ENCODE results near the gene ELP4. TPM values are rescaled to one million over a fixed set of nuclear protein-coding genes. Genes with fewer than 3 reads are reported as not detected.
"Not testable (repeated sequence)": the region's sequence is repeated elsewhere in the genome, so short reads cannot be mapped to it uniquely, and the experiment has no call there.

ELP4 gene
- total and polyA plus RNA-seq, 11 donors, result 8.5 to 20.7 (median 14.1) TPM

DNA sequence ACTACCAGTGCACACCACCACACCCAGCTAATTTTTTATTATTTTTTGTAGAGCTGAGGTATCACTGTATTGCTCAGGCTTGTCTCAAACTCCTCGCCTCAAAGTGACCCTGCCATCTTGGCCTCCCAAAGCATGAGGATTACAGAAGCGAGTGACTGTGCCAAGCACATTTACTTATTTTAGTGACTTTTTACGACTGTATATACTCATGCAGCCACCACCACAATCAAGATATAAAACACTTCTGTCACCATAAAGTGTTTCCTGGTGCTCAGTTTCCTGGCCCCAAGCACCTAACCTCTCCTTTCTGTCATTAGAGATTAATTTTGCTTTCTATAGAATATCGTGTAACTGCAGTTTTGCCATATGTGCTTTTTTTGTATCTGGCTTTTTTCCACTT, 25.9 kb downstream of the ELP4 start:
- peaks cover 0 to 17% (median 6%) of the 10 kb centered on the region in 9 donors for H3K36me3 ChIP-seq
- DNase-seq (no peak), ATAC-seq (no peak)
- WGBS, 4 donors, result 92 to 96% (median 94%) methylated on average over 4 of the region's 4 CpGs
- no peaks in the 10 kb centered on the region for H3K4me1 ChIP-seq
- H3K27ac ChIP-seq, result no peak overlapping the region
- TF ChIP-seq, protein P1, sequence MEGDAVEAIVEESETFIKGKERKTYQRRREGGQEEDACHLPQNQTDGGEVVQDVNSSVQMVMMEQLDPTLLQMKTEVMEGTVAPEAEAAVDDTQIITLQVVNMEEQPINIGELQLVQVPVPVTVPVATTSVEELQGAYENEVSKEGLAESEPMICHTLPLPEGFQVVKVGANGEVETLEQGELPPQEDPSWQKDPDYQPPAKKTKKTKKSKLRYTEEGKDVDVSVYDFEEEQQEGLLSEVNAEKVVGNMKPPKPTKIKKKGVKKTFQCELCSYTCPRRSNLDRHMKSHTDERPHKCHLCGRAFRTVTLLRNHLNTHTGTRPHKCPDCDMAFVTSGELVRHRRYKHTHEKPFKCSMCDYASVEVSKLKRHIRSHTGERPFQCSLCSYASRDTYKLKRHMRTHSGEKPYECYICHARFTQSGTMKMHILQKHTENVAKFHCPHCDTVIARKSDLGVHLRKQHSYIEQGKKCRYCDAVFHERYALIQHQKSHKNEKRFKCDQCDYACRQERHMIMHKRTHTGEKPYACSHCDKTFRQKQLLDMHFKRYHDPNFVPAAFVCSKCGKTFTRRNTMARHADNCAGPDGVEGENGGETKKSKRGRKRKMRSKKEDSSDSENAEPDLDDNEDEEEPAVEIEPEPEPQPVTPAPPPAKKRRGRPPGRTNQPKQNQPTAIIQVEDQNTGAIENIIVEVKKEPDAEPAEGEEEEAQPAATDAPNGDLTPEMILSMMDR (IDR thresholded peaks at IDR 0.05), result no peak
- TF ChIP-seq POLR2A (IDR thresholded peaks at IDR 0.05), result no peak
- no peaks in the 10 kb centered on the region for H3K27me3 ChIP-seq
- intact Hi-C loops (cut with DNase I), result no loop called here
- H3K9me3 ChIP-seq, result no peaks in the 10 kb centered on the region
- H3K4me3 ChIP-seq, result no peak overlapping the region

DNA sequence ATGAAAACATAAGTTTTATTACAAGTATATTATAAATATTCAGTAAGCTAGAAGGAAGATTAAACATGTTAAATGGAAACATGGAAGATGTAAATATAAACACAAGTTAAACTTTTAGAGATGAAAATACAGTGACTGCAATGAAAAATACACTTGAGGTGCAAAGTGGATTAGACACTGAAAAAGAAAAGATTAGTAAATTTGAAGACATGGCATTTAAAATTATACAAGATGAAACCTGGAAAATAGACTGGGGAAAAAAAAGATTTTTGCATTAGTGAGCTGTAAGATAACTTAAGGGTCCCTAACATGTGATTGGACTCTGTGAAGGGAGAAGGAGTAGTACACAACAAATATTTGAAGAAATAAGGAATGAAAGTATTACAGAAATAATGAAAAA, 33.3 kb downstream of the ELP4 start:
- no peaks in the 10 kb centered on the region for H3K27me3 ChIP-seq
- TF ChIP-seq POLR2A (IDR thresholded peaks at IDR 0.05), result no peak
- TF ChIP-seq, protein P1 (IDR thresholded peaks at IDR 0.05), result no peak
- H3K9me3 ChIP-seq, result no peaks in the 10 kb centered on the region
- H3K4me3 ChIP-seq, result no peak overlapping the region
- DNase-seq (no peak), ATAC-seq (no peak)
- H3K4me1 ChIP-seq, result no peaks in the 10 kb centered on the region
- intact Hi-C loops (cut with DNase I), result no loop called here
- H3K27ac ChIP-seq, result no peak overlapping the region
- H3K36me3 ChIP-seq, result peaks cover 0 to 42% (median 15%) of the 10 kb centered on the region in 9 donors

DNA sequence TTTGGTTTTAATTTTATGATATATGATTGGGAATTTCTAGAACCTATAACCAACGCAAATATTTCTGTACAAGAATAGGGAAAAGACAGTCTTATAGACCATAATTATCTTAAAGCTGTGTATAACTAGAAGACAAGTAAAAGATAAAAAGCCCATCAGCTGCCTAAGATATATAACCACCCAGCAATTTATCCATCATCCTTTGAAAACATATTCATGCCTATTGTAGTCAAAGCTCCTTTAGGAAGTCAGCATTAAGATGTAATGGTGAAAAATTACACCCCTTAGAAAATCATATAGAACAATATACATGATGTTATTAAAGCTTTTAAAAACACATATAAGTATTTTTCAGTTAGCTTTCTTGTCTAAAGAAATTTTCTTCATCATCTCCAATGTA, 46.4 kb downstream of the ELP4 start:
- ATAC-seq (no peak), DNase-seq (no peak)
- intact Hi-C loops (cut with DNase I), result no loop called here
- H3K27me3 ChIP-seq, result no peaks in the 10 kb centered on the region
- H3K4me3 ChIP-seq, result no peak overlapping the region
- peaks cover 0 to 11% (median 8%) of the 10 kb centered on the region in 12 donors for H3K4me1 ChIP-seq
- H3K27ac ChIP-seq, result no peak overlapping the region
- H3K36me3 ChIP-seq, result no peaks in the 10 kb centered on the region
- TF ChIP-seq POLR2A (IDR thresholded peaks at IDR 0.05), result no peak
- TF ChIP-seq, protein P1 (IDR thresholded peaks at IDR 0.05), result no peak
- no peaks in the 10 kb centered on the region for H3K9me3 ChIP-seq
- 95 to 98% (median 98%) methylated on average over 1 of the region's 1 CpG for WGBS, 4 donors

- DNase-seq, result no peak
- Histone ChIP-seq H3K9me3 (no peaks in the 10 kb centered on the region), H3K27me3 (no peaks in the 10 kb centered on the region), H3K27ac (no peak overlapping the region), H3K4me1 (peaks cover 0 to 11% (median 8%) of the 10 kb centered on the region in 12 donors), H3K4me3 (no peak overlapping the region), H3K36me3 (no peaks in the 10 kb centered on the region)
- no peak for ATAC-seq
- no peak for TF ChIP-seq POLR2A (IDR thresholded peaks at IDR 0.05)
- 10 to 30% (median 17%) methylated on average over 2 of the region's 2 CpGs for WGBS, 4 donors
- intact Hi-C loops (cut with DNase I), result no loop called here
These were observed 48.4 kb downstream of the ELP4 start for GRCh38 chr11:31558001-31558400.

DNA sequence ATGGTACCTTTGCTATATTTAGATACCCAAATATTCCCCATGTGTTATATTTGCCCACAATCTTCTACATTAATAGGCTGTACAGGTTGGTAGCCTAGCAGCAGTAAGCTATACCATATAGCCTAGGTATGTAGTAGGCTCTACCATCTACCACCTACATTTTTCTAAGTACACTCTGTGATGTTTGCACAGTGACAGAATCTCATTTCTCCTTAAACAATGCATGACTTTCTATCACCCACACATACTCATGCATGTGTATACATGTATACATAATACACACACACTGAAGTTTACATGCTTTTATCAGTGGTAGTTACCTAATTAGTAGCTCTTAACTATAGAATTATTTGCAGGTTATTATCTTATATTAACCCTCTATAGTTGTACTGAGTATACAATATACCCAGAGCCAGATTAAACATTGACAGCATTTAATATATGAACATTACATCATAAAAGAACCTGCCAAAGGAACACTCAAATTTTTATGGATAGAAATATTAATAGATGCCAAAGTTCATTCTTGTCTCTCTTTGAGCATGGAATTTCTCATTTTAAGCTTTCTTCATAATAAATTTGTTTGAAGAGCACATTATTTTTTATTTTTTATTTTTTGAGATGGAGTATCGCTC, 51.4 kb downstream of the ELP4 start:
- ATAC-seq (no peak), DNase-seq (no peak)
- Histone ChIP-seq H3K36me3 (no peaks in the 10 kb centered on the region), H3K4me1 (peaks cover 0 to 11% (median 8%) of the 10 kb centered on the region in 12 donors), H3K27me3 (no peaks in the 10 kb centered on the region), H3K27ac (no peak overlapping the region), H3K9me3 (peaks cover 0 to 8% (median 0%) of the 10 kb centered on the region in 12 donors), H3K4me3 (no peak overlapping the region)
- intact Hi-C loops (cut with DNase I), result no loop called here
- 94 to 100% (median 100%) methylated on average over 1 of the region's 1 CpG for WGBS, 4 donors
- TF ChIP-seq, protein P1 (IDR thresholded peaks at IDR 0.05), result no peak
- TF ChIP-seq POLR2A (IDR thresholded peaks at IDR 0.05), result no peak

- H3K27ac ChIP-seq; DNase-seq; H3K4me3 ChIP-seq; ATAC-seq; intact Hi-C loops (cut with DNase I); H3K36me3 ChIP-seq; H3K27me3 ChIP-seq; H3K4me1 ChIP-seq: not testable (repeated sequence)
- H3K9me3 ChIP-seq, result peaks cover 0 to 11% (median 0%) of the 10 kb centered on the region in 12 donors
- WGBS, 4 donors, result 97 to 99% (median 98%) methylated on average over 4 of the region's 4 CpGs
These were observed 55.0 kb downstream of the ELP4 start for GRCh38 chr11:31564517-31564916.

GRCh38 chr11:31574133-31574532, 64.6 kb downstream of the ELP4 start:
- DNase-seq; intact Hi-C loops (cut with DNase I); H3K4me3 ChIP-seq; H3K4me1 ChIP-seq; H3K27ac ChIP-seq; ATAC-seq; H3K27me3 ChIP-seq; H3K36me3 ChIP-seq: not testable (repeated sequence)
- peaks cover 0 to 17% (median 0%) of the 10 kb centered on the region in 12 donors for H3K9me3 ChIP-seq
- WGBS, 4 donors, result 87 to 92% (median 87%) methylated on average over 3 to 4 of the region's 4 CpGs
